Measurements from ENCODE around the gene ATIC. TPM values are rescaled to one million over a fixed set of nuclear protein-coding genes. Genes with fewer than 3 reads are reported as not detected.

The ATIC gene
- total RNA-seq, 4 donors from 2014 or later, result 34.5 to 69.5 (median 41.3) TPM

GRCh38 chr2:215270118-215270451 lies 41.8 kb upstream of the ATIC start:
- TF ChIP-seq CTCF (IDR thresholded peaks at IDR 0.05), result no peak

GRCh38 chr2:215271446-215271845 lies 40.4 kb upstream of the ATIC start:
- Histone ChIP-seq H3K27ac (no peak overlapping the region), H3K4me1 (no peaks in the 10 kb centered on the region), H3K36me3 (no peaks in the 10 kb centered on the region), H3K27me3 (no peaks in the 10 kb centered on the region), H3K9me3 (no peaks in the 10 kb centered on the region), H3K4me3 (no peak overlapping the region)
- TF ChIP-seq CTCF (IDR thresholded peaks at IDR 0.05), result no peak
- no peak for TF ChIP-seq POLR2A (IDR thresholded peaks at IDR 0.05)
- no peak for DNase-seq

More at GRCh38 chr2:215270118-215270451, 41.8 kb upstream of the ATIC start:
- Histone ChIP-seq H3K27me3 (no peaks in the 10 kb centered on the region), H3K36me3 (no peaks in the 10 kb centered on the region), H3K9me3 (no peaks in the 10 kb centered on the region), H3K4me3 (no peak overlapping the region), H3K27ac (no peak overlapping the region), H3K4me1 (no peaks in the 10 kb centered on the region)
- no peak for DNase-seq

GRCh38 chr2:215272918-215273317 lies 38.9 kb upstream of the ATIC start:
- TF ChIP-seq CTCF (IDR thresholded peaks at IDR 0.05) (no peak), POLR2A (IDR thresholded peaks at IDR 0.05) (no peak)
- H3K36me3 ChIP-seq, result no peaks in the 10 kb centered on the region
- no peak overlapping the region for H3K4me3 ChIP-seq
- no peaks in the 10 kb centered on the region for H3K9me3 ChIP-seq
- DNase-seq, result no peak
- no peak overlapping the region for H3K27ac ChIP-seq
- no peaks in the 10 kb centered on the region for H3K27me3 ChIP-seq
- H3K4me1 ChIP-seq, result no peaks in the 10 kb centered on the region

- Histone ChIP-seq H3K27me3 (no peaks in the 10 kb centered on the region), H3K9me3 (no peaks in the 10 kb centered on the region), H3K27ac (no peak overlapping the region), H3K4me1 (no peaks in the 10 kb centered on the region), H3K4me3 (no peak overlapping the region), H3K36me3 (no peaks in the 10 kb centered on the region)
- no peak for TF ChIP-seq POLR2A (IDR thresholded peaks at IDR 0.05)
- no peak for TF ChIP-seq CTCF (IDR thresholded peaks at IDR 0.05)
- DNase-seq, result no peak
Observed at GRCh38 chr2:215274829-215275228, 37.0 kb upstream of the ATIC start.

GRCh38 chr2:215275824-215276223 lies 36.0 kb upstream of the ATIC start:
- TF ChIP-seq POLR2A (IDR thresholded peaks at IDR 0.05) (no peak), CTCF (IDR thresholded peaks at IDR 0.05) (no peak)
- Histone ChIP-seq H3K27me3 (no peaks in the 10 kb centered on the region), H3K9me3 (no peaks in the 10 kb centered on the region), H3K36me3 (no peaks in the 10 kb centered on the region), H3K4me1 (no peaks in the 10 kb centered on the region), H3K4me3 (no peak overlapping the region), H3K27ac (no peak overlapping the region)
- no peak for DNase-seq

- DNase-seq, result no peak
- Histone ChIP-seq H3K4me1 (no peaks in the 10 kb centered on the region), H3K36me3 (no peaks in the 10 kb centered on the region), H3K27ac (no peak overlapping the region), H3K27me3 (no peaks in the 10 kb centered on the region), H3K4me3 (no peak overlapping the region), H3K9me3 (no peaks in the 10 kb centered on the region)
- no peak for TF ChIP-seq POLR2A (IDR thresholded peaks at IDR 0.05)
- no peak for TF ChIP-seq CTCF (IDR thresholded peaks at IDR 0.05)
Observed at GRCh38 chr2:215277944-215278343, 33.9 kb upstream of the ATIC start.

Data from Peyer's patch (tissue), 4 donors.